ENCODE results near the gene ZNF436. TPM values are rescaled to one million over a fixed set of nuclear protein-coding genes. Genes with fewer than 3 reads are reported as not detected.

The ZNF436 gene
- total and polyA plus RNA-seq, 9 of the 15 experiments (the other 6 are each of a cell fraction or from before 2014, with no cell fraction given), result 2.1 to 11.3 (median 6.8) TPM

GRCh38 chr1:23417570-23417969, 47.9 kb upstream of the ZNF436 start (continued):
- TF ChIP-seq ZBTB40 (IDR thresholded peaks at IDR 0.05), result no peak
- TF ChIP-seq ZBTB40 (CRISPR knock-in tag; IDR thresholded peaks at IDR 0.05), result no peak
- no peak for TF ChIP-seq SMAD4 (CRISPR knock-in tag; conservative IDR thresholded peaks at IDR 0.05)
- no peak for TF ChIP-seq CREM (IDR thresholded peaks at IDR 0.05; ENCODE audit: low read depth)
- TF ChIP-seq CHCHD3 (CRISPR knock-in tag; IDR thresholded peaks at IDR 0.05), result no peak
- TF ChIP-seq TFAP4 (CRISPR knock-in tag; IDR thresholded peaks at IDR 0.05; ENCODE audit: borderline replicate concordance), result no peak
- peak; percentile 46 for TF ChIP-seq EP300 (IDR thresholded peaks at IDR 0.05; ENCODE audit: low read length)
- no peak for TF ChIP-seq CBFB (CRISPR knock-in tag; IDR thresholded peaks at IDR 0.05)
- no peak for TF ChIP-seq ZNF589 (CRISPR knock-in tag; IDR thresholded peaks at IDR 0.05; ENCODE audit: low read depth)
- peak; percentile 68 to 71; a peak in 2 of 4 replicates for TF ChIP-seq FOXK2 (conservative IDR thresholded peaks at IDR 0.05 in 1 of 2, IDR thresholded peaks at IDR 0.05 in 1 of 2; ENCODE audit: low read depth in 2 of 2)
- TF ChIP-seq ZNF431 (CRISPR knock-in tag; IDR thresholded peaks at IDR 0.05), result no peak
- no peak for TF ChIP-seq PCBP2 (IDR thresholded peaks at IDR 0.05; ENCODE audit: low read depth, low read length, poor library complexity, severe bottlenecking)
- no peak for TF ChIP-seq ZNF224 (CRISPR knock-in tag; IDR thresholded peaks at IDR 0.05)
- no peak for TF ChIP-seq YBX1 (IDR thresholded peaks at IDR 0.05)
- peak; percentile 89 for TF ChIP-seq PKNOX1 (IDR thresholded peaks at IDR 0.05)
- no peak for TF ChIP-seq MLLT1 (IDR thresholded peaks at IDR 0.05)
